SIG-M5 (cell line): ENCODE data around the gene TMEM176B.
"Not testable (repeated sequence)": the region's sequence is repeated elsewhere in the genome, so short reads cannot be mapped to it uniquely, and the experiment has no call there.

Experiments
- DNase-seq: peaks from one replicate; lab custom pipeline; 2025; lab: John Stamatoyannopoulos, UW

TMEM176B gene

DNA sequence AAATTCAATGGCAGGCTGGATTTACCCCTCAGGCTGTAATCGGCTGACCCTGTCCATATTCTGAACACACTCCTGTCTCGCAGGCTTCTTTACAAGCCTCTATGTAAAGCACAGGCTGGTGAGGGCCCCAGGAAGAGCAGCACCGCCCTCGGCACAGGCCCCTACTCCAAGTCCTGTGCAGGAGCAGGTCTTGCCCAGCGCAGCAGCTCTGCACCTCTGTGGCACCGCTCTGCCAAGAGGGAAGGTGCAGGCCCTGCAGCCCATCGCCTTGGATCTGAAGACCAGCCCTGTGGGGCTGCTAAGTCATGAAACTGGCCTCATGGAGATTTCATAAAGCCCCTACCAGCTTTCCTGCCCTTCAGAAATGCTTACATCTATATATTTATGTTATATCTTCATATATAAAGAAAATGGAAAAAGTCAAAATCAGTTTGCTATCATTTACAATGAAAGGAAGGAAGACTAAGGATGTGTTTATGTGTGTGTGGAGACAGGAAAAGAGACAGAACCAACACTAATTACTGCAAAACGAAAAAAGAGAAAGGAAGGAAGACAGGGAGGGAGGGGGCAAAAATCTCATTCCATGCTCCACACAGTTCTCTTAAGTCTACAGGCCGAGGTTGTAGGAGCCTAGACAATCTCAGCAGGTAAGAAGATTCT is 9.6 kb downstream of the TMEM176B start:
- no peak for DNase-seq

DNA sequence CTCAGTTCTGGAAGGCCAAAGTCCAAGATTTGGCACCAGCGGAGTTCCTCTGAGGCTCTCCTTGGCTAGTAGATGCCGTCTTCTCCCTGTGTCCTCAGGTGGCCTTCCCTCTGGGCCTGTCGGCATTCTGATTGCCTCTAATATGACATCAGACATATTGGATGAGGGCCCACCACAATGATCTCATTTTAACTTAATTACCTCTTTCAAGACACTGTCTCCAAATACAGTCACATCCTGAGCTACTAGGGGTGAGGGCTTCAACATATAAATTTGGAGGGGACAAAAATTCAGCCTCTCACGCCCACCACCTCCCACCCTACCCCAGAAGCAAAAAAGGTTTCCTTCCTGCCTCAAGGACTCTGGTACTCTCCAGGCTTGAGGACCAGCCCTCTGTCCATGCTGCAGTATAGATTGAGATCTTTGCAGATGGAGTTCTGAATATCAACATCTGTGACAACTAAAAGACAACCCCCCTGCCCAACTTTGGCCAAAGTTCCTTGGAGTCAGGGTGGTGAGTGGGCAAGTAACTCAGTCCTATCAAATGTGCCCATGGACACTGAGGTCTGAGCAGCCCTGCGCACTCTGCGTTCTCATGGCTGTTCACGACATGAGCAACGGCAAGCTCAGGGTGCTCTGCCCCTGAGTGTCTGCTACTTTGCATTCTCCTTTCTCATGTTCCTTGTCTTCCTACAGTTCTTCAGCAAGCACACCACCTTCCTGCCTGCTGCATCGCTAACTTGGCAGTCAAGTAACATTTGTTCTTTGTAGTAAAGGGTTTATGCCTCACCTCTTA is 11.5 kb downstream of the TMEM176B start:
- no peak for DNase-seq

DNA sequence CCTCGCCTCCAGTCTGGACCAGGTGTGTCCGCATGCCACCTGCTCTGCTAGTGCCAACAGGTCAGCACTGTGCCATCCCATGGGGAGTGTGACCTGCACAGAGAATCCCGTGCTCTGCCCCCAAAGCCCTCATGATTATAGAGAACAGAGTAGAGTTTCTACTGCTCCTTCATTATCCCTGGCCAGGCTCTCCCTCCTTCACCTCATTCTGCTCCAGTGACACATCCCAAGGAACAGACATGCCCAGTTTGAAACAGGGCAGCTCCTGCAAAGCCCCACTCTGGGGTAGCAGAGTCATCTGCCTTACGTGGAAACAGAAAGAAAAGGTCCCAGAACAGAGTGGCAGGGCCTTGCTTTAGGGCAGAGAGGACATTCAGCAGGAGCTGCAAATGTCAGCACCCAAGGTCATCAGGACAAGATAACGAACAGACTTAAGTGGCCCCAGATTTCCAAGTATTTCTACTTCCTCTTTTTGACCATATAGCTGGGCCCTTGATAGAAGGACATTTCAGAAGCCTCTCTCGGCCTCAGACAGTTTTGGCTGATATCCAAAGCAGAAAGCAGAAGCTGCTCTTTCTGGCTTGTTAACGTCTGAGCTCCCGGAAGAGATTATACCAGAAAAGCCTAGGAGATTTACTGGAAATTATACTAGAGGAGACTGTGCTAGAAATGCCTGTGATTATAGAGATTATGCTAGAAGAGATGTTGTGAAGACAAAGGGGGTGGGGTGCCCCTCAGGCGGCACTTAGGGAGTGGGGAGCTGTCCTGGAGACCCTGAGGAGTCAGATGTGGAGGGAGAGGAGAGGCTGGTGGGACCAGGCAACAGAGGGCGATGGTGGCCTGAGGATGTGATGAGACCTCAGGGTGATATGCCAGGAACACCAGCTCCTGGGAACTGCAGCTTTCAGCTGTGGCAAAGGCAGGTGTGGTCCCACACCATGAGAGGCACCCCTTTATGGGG is 12.6 kb downstream of the TMEM176B start:
- DNase-seq, result peak; percentile 19

DNA sequence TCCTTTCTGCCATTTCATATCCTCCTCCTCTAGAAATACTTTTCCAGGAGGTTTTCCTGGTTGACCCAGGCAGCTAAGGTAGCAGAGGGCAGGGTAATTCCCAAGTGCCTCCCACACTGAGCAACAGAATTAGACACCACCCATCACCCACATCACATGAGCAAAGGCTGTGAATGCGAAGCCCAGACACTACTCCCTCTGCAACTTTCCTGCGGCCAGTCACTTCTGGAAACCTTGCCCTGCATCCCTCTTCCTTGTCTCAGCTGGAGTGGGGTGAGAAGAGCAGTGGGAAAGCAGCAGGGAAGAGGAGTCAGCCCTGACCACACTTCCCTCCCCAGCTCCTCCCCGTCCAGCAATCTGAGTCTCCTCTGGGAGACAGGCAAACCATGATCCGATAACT is 15.2 kb downstream of the TMEM176B start:
- no peak for DNase-seq

DNA sequence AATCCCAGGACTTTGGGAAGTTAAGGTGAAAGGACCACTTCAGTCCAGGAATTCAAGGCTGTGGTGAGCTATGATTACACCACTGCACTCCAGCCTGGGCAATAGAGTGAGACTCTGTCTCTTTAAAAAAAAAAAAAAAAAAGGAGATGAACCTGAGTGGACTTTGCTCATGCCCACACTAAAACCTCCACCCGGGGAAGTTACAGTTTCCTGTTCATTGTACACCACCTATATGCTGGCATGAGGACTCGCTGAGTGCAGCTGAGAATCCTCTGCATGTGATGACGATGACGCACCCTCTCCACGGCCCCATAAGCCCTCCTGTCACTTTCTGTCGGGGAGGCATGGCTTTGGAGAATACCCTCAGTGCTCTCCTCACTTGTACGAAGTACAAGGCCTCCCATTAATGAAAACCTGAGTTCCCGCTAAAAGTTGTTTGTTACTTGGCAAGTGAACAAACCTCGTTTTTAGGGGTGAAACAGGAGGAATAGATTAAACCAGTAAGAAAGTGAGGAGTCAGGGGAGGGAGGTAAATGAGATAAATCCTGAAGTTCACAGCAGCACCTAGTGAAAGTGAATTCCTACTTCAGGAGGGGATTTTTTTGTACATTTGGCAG is 15.9 kb downstream of the TMEM176B start:
- no peak for DNase-seq

DNA sequence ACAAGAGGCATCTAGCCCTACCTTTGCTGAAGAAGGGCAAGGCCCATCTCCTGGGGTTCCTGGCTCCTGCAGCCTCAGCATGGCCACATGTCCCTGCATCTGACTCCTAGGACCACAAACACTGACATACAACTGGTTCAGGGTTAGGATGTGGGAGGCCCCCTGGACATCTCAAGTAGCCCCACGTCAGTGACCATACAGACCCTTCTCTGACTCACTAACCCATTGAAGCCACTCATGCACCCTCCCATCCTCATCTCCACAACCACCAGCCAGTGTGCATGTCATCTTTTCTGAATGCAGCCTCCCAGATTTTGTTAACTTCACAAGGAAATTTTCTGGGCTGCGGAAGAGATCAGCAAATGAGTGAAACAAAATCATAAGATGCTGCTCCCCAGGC is 18.2 kb downstream of the TMEM176B start:
- no peak for DNase-seq

DNA sequence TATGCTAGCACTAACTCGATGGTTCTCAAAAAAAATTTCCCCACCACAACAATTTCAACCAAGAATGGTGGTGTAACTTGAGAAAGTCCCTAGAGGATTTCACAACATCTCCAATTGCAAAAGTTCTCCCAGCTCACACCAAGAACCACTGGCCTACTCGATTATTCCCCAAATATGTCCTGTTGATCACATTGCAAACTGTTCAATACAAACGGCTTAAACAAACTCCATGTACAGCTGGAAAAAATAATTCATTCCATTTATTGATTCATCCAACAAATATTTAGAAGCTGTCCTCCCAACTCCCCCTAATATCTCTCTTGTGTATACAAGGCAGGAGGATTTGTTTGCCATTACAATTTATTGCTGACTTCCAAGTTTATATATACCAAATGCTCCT is 19.1 kb downstream of the TMEM176B start:
- DNase-seq, result no peak

DNA sequence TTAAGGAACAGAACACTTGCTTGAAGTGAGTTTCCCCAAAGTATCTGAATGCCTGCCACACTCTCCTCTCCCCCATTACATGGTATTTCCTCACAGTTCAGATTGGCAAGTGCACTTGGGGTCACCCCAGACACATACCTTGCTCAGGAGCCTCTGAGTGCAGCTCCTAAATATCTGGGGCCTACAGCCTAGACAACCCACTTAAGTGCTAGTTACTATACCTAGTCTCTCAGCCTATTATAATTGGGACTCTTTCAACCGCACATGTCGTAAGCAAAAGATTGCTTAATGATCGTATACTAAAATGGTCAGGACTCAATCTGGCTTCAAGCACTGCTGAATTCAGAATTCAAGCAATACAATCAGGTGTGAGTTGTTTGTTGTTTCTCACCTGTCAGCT is 19.9 kb downstream of the TMEM176B start:
- no peak for DNase-seq

DNA sequence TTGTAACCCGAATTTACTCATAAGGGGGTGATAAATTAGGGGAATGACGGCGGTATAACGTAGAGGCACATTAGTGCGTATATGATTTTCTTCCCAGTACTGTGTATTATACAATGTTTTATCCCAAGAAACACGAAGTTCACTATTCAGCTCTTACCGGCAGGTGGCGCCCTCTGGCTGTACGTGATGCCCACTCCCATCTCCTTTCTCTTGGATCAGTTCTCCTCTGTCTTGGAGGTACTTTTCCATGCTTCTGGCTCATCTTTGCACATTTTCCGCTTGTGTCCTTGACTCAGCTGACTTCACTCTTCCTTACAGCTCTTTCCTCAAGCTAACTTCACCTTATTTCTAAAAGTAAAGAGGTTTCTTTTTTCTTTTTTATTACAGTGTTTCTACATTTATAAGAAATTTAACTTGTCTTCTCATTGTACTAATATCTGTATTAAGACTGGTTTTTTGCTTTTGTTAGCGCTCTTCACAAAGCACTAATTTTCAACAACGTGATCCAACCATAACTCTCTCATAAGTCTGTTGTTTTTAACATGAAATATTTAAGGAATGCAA is 21.3 kb downstream of the TMEM176B start:
- no peak for DNase-seq

DNA sequence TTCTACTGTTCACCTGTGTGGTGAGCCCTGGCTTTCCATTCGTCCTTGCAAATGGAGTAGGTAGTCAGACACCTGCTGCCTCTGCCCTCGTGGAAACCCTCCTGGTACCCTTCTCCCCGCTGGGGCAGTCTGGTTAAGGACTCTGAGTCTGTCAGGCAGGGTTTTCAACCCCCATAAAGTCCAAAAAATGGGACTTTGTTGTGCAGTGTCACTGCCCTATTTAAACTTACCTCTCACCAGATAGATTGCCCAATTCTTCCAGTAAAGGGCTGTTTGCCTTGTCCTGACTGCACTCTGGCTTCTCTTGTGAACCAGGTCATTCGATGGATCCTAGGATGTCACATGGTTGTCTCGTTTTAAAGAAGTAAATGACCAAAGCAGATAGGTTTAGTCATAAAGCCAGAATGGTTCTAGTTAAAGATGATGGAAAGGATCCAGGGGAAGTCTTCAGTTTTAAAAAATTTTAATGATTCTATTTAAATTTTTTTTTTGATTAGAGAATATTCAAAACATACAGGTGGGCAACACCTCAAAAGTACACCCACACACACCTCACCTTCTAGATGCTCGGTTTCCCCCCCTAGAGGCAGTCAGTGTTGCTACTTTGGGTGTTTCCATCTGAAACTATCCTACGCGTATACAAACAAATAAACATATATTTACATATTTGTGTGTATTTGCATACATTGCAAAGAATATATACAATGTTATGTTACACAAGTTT is 22.0 kb downstream of the TMEM176B start:
- no peak for DNase-seq

DNA sequence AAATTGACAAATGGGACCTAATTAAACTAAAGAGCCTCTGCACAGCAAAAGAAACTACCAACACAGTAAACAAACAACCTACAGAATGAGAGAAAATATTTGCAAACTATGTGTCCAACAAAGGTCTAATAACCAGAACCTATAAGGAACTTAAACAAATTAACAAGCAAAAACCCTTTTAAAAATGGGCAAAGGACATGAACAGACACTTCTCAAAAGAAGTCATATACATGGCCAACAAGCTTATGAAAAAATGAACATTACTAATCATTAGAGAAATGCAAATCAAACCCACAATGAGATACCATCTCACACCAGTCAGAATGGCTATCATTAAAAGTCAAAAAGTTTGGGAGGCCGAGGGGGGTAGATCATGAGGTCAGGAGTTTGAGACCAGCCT is 26.0 kb downstream of the TMEM176B start:
- DNase-seq, result not testable (repeated sequence)

DNA sequence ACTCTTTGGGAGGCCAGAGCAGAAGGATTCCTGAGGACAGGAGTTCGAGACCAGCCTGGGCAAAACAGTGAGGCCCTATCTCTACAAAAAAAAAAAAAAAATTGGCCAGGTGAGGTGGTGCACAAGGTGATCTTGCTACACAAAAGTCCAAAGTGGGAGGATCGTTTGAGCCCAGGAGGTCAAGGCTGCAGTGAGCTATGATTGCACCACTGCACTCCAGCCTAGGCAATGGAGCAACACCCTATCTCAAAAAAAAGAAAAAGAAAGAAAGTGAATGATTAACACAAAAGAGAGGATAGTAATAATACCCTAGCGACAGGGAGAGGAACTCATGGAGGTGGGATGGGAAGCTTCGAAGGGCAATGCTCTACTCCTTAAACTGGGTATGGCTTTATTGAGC is 30.4 kb downstream of the TMEM176B start:
- DNase-seq, result no peak

DNA sequence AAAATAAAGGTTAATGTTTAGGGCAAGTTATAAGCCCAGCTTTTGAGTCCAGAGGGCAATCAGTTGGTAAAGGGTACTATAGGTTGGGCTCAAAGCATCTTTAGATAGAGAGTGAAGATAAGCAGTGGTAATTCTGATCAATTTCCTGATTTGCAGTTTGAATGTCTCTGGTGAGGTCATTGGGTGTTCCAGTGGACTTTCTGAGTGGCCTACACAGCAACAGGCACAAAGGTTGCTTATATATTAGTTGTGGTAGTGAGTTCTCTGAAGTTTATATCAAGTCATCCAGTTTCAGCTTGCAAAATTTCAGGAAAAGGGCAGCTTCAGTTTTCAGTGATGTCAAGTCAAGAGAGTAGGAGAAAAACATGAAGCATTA is 33.8 kb downstream of the TMEM176B start:
- no peak for DNase-seq

DNA sequence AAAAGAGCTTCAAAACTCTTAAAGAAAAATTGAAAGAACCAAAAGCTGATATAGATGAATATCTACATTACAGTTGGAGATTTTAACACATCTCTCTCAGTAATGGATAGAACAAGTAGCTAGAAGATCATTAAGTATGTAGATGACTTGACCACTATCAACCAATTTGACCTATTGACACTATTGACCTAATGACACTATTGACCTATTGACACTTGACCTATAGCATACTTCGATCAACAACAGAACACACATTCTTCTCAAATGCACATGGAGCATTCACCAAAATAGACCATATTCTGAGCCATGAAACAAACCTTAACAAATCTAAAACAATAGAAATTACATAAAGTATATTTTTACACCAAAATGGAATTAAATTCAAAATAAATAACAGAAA is 40.7 kb downstream of the TMEM176B start:
- no peak for DNase-seq

DNA sequence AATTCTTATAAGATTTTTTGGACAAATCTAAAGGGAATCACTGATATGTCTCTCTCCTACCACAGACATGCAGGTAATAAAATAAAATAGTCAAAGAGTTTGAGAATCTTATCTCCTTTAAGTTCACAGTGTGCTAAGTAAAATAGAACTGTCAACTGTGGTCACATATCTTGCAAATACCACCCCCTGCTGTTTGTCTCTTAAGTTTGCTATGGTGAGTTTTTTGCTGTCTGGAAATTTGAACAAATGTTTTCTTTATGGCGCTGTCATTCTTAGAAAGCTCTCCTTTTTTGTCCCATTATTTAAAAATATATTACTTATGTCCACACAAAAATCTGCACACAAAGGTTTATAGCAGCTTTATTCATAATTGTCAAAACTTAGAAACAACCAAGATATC is 43.3 kb downstream of the TMEM176B start:
- no peak for DNase-seq

DNA sequence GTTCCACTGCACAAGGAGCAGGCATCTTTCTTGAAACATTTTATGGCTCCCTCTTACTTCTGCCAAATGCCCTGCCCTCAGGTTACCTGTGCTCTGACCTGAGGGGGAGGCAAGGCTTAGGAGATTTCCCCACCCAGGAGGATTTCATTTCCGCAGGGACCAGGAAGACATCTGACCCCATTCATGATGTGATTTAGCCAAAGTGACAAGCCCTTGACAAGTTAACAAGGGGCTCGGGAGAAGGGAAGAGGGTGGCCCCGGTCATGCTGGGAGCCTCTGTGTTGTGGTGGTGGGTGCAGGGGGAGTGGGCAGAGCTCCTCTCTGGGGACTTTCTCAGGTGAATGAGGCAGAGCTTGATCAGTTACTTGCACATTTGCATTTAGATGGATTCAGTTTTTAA is 44.0 kb downstream of the TMEM176B start:
- no peak for DNase-seq

DNA sequence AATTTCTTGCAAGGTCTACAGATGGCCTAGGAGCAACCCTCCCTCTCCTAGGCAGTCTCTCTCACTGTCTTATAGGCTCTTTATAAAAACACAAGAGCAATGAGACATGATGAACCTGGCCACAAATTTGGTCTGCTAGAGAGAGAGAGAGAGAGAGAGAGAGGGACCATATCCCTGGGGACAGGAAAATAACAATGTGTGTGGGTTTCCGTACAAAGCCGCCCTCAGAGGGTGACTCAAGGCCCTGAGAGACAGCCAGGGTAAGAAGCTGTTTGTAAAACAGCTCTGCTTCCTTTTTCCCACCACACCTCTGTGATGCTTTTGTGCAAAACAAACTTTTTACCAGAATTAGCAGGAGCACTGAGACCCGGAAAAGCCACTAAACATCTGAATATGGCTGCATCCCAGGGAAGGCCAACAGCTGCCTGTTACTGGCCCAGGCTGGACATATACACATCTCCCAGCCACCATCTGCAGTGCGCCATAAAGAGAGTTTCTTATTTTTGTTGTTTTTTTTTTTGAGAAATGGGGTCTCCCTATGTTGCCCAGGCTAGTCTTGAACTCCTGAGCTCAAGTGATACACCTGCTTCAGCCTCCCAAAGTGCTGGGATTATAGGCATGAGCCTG is 44.6 kb downstream of the TMEM176B start:
- no peak for DNase-seq

DNA sequence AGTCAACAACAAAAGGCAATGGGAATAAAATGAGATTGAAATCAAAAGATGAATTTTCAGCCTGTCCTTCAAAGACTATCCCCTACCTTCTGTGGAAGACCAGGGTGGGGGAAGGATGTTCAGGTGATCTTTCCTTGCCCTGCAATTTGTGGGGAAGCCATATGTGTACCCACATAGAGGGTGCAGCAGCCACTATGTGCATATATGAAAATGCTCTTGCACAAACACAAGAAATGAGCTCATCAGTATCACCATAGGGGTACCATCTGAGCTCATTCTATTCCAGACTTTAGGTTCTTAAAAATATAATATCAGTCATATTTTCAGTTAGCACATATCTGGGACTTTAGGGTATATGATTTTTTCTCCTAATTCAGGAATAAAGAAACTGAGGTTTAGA is 45.2 kb downstream of the TMEM176B start:
- no peak for DNase-seq

DNA sequence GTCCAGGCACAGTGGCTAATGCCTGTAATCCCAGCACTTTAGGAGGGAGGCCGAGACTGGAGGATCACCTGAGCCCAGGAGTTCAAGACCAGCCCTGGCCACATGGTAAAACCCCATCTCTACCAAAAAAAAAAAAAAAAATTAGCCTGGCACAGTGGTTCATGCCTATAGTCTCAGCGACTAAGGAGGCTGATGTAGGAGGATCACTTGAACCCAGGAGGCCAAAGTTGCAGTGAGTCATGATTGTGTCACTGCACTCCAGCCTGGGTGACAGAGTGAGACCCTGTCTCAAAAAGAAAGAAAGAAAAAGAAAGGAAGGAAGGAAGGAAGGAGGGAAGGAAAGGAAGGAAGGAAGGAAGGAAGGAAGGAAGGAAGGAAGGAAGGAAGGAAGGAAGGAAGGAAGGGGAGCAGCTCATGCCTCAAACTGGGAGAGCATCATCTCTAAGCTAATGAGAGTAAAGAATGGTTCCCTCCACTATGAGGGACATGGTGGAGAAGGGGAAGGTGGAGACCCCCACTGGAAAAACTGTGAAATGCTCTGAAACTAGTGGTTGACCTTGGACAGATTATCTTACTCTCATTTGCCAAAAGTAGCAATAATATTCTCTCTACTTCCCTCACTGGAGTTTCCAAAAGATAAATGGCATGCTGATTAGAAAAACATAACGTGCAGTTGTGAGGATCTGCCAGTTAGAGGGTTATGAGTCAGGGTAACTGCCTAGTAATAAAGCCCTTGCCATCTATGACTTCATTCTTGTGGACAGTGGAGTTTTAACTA is 46.1 kb downstream of the TMEM176B start:
- no peak for DNase-seq

DNA sequence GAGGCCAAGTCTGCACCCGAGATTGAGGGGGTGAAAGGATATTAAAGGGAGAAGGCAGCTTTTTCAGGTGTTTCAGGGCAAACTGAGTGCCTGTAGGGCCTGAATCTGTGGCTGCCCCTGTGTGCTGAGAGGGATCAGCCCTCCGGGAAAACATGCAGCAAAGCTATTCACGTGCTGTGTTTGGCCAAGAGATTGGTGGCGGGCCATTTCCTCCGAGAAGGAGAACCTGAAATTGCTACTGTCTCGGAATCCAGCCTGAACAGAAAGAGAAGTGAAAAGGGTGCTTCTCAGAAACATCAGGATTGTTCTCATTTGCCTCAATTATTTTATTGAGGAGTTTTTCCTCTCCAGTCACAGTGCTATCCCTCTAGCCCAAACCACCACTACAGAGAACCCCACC is 46.9 kb downstream of the TMEM176B start:
- DNase-seq, result no peak
